Measurements from ENCODE around the gene TLCD3A. TPM values are rescaled to one million over a fixed set of nuclear protein-coding genes. Genes with fewer than 3 reads are reported as not detected.
"Not testable (repeated sequence)": the region's sequence is repeated elsewhere in the genome, so short reads cannot be mapped to it uniquely, and the experiment has no call there.

Gene TLCD3A
- polyA plus RNA-seq, 1 of the 3 experiments (the other 2 are of a cell fraction), result 31.7 TPM

GRCh38 chr17:781805-782731, 49.7 kb downstream of the TLCD3A start, which contains the start of the genes GLOD4 and MRM3 (continued):
- TF ChIP-seq CTCF (IDR thresholded peaks at IDR 0.05) (no peak; the same call in 1 of the 2 replicates), MAX (IDR thresholded peaks at IDR 0.05; ENCODE audit: low read depth) (peak; percentile 95), JUND (IDR thresholded peaks at IDR 0.05) (no peak), GABPA (IDR thresholded peaks at IDR 0.05; ENCODE audit: low read depth) (no peak), SMC3 (IDR thresholded peaks at IDR 0.05; ENCODE audit: low read depth, low read length) (no peak), TEAD4 (IDR thresholded peaks at IDR 0.05; ENCODE audit: borderline replicate concordance, insufficient read depth) (no peak), MXI1 (IDR thresholded peaks at IDR 0.05; ENCODE audit: low read depth, low read length) (peak; percentile 95), GATA2 (CRISPR knock-in tag; IDR thresholded peaks at IDR 0.05) (no peak), YY1 (IDR thresholded peaks at IDR 0.05; ENCODE audit: low read depth) (peak; percentile 98), TAF1 (IDR thresholded peaks at IDR 0.05; ENCODE audit: borderline replicate concordance, low read depth, low read length) (peak; percentile 92), EZH2phosphoT487 (IDR thresholded peaks at IDR 0.05; ENCODE audit: borderline replicate concordance, low read depth) (no peak)

- POLR2A ChIA-PET, result no interaction called here
- Histone ChIP-seq H3K9me3 (no peaks in the 10 kb centered on the region), H3K9me2 (no peaks in the 10 kb centered on the region), H2AFZ (ENCODE audit: low read depth) (no peak overlapping the region), H3K9ac (no peak overlapping the region), H3K27ac (ENCODE audit: low read depth in 2 of 2, low read length in 1 of 2) (no peak overlapping the region), H3K4me3 (ENCODE audit: low read depth in 2 of 2, low read length in 1 of 2) (no peak overlapping the region), H4K20me1 (ENCODE audit: insufficient read depth) (no peaks in the 10 kb centered on the region), H3K79me2 (ENCODE audit: insufficient read depth) (peaks cover 62% of the 10 kb centered on the region), H3K27me3 (ENCODE audit: insufficient read depth) (no peaks in the 10 kb centered on the region), H3K36me3 (replicated peaks in 1 of 2; ENCODE audit: control insufficient read depth in 1 of 2, insufficient read depth in 2 of 2, low read length in 1 of 2) (peaks cover 21 to 23% of the 10 kb centered on the region in 2 experiments), H3K4me1 (ENCODE audit: control insufficient read depth in 1 of 2, insufficient read depth in 2 of 2, low read depth in 1 of 2, low read length in 1 of 2) (peaks cover 9 to 15% of the 10 kb centered on the region in 2 experiments), H3F3A (replicated peaks; ENCODE audit: insufficient read depth) (no peaks in the 10 kb centered on the region), H3K4me2 (no peak overlapping the region)
- no peak for TF ChIP-seq YY1 (IDR thresholded peaks at IDR 0.05; ENCODE audit: low read depth)
- TF ChIP-seq JUND (IDR thresholded peaks at IDR 0.05), result no peak
- no peak for TF ChIP-seq RFX5 (IDR thresholded peaks at IDR 0.05; ENCODE audit: low read length)
- no peak for TF ChIP-seq FOXM1 (IDR thresholded peaks at IDR 0.05; ENCODE audit: low read depth)
- no peak for TF ChIP-seq TCF12 (IDR thresholded peaks at IDR 0.05)
- no peak for TF ChIP-seq GATA2 (CRISPR knock-in tag; IDR thresholded peaks at IDR 0.05)
- TF ChIP-seq USF2 (IDR thresholded peaks at IDR 0.05; ENCODE audit: borderline replicate concordance, low read depth, low read length), result no peak
- 45% methylated on average over 3 of the region's 3 CpGs for WGBS (ENCODE audit: low lambda C conversion rate)
- no peak for DNase-seq
- CTCF ChIA-PET, result no interaction called here
These were observed 51.7 kb downstream of the TLCD3A start for GRCh38 chr17:784143-784542.

- Histone ChIP-seq H3K4me1 (ENCODE audit: control insufficient read depth in 1 of 2, insufficient read depth in 2 of 2, low read depth in 1 of 2, low read length in 1 of 2) (peaks cover 9 to 14% of the 10 kb centered on the region in 2 experiments), H3K36me3 (replicated peaks in 1 of 2; ENCODE audit: control insufficient read depth in 1 of 2, insufficient read depth in 2 of 2, low read length in 1 of 2) (peaks cover 23 to 28% of the 10 kb centered on the region in 2 experiments), H3K79me2 (ENCODE audit: insufficient read depth) (peaks cover 44% of the 10 kb centered on the region)
- WGBS (ENCODE audit: low lambda C conversion rate), result 98% methylated on average over 7 of the region's 7 CpGs
- H3K27me3 ChIP-seq (ENCODE audit: insufficient read depth); H3K9me3 ChIP-seq; H3K9me2 ChIP-seq; H3K4me3 ChIP-seq (ENCODE audit: low read depth in 2 of 2, low read length in 1 of 2); H3K9ac ChIP-seq; H3K4me2 ChIP-seq; POLR2A ChIA-PET; H3F3A ChIP-seq (replicated peaks; ENCODE audit: insufficient read depth); H3K27ac ChIP-seq (ENCODE audit: low read depth in 2 of 2, low read length in 1 of 2); H4K20me1 ChIP-seq (ENCODE audit: insufficient read depth); H2AFZ ChIP-seq (ENCODE audit: low read depth); DNase-seq: not testable (repeated sequence)
- CTCF ChIA-PET, result interaction anchor here (0.8 to 1.1 kb wide), 2 partner anchors 9 to 195 kb away, joined by 4 to 6 read pairs; no protein-coding TSS in a partner anchor
These were observed 53.5 kb downstream of the TLCD3A start for GRCh38 chr17:785901-786300.
